ENCODE measurements around the gene FAM184B.

FAM184B gene

DNA sequence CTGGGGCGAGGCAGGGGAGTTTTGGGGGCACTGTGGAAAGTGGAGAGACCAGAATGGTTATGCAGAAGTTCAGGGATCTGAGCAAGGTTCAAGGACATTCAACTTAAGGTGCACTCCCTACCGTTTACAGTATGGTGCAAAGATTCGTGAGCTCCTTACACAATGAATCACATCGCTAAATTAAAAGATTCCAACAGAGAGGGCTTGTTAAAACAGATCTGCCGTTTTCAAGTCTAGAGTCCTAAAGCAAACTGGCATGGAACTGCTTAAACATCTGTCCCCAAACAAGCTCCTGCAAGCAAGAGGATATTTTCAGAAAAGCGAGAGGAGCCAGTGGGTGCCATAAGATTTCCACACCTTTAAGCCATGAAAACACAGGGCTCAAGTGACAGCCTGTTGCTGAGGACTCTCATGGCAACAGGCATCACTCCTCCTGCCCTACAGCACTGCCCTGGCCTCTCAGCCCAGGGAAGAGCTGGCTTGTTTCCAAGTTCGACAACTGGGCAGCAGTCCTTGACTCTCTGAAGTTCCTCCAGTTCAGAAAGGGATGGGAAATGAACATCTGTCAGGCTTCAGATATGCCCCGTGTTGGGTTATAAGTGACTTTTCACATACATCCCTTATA lies 10.0 kb downstream of the FAM184B start:
- DNase-seq, result no peak

DNA sequence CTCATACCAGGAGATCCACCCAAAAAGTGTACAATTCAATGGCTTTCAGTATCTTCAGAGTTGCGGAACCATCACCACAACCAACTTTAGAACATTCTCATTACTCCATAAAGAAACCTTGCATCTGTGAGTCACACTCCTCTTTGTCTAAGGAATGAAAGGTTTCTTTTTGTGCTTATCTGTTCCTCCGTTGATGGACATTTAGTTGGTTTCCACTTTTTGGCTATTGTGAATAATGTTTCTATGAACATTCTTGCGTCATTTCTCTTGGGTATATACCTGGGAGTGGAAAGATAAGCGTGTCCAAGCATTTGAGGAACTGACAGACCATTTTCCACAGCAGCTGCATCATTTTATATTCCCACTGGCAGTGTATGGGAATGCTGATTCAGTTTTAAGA lies 10.6 kb downstream of the FAM184B start:
- no peak for DNase-seq

DNA sequence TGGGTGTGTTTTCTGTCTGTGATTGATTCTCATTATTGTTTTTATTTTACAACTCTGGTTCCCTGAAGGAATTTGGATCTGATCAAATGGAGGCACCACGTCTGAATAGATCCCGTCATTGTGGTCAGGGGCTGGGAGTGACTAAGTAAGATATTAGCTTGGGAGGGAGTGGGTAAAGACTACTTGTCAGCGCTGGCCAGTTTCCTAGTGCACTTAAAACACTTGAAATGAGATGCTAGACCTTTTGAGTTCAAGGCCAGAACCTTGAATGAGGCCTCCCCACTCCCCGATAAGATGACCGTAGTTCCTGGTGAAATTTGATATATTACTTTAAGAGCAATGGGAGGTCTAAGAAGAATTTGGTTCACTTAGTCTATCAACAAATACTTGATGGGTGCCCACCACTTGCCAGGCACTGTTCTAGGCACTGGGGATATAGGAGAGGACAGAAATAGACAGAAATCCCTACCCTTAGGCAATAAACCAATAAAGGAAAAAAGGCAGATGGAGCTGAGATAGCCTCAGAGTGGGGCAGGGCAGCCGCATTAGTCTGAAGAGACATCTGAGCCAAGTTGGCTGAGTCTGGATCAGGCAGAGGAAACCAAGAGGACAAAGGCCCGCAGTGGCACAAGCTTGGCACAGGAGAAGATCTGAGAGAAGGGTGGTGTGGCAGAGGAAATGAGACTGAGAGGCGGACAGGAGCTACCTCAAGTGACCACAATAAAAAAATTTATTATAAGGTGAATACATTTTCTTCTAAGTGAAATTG lies 11.8 kb downstream of the FAM184B start:
- no peak for DNase-seq

DNA sequence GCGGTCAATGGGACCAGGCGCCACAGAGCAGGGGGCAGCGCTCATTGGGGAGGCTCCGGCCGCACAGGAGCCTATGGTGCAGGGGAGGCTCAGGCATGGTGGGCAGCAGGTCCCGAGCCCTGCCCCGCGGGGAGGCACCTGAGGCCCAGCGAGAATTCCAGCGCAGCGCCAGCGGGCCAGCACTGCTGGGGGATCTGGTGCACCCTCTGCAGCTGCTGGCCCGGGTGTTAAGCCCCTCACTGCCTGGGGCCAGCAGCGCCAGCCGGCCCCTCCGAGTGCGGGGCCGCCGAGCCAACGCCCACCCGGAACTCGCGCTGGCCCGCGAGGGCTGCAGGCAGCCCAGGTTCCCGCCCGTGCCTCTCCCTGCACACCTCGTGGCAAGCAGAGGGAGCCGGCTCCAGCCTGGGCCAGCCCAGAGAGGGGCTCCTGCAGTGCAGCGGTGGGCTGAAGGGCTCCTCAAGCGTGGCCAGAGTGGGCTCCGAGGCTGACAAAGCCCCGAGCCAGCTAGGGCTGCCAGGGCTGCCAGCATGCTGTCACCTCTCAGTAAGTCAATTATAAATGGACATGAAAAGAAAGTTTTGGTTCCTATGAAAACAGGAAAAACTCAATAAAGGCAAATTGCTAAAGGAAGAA lies 14.5 kb downstream of the FAM184B start:
- DNase-seq, result no peak

DNA sequence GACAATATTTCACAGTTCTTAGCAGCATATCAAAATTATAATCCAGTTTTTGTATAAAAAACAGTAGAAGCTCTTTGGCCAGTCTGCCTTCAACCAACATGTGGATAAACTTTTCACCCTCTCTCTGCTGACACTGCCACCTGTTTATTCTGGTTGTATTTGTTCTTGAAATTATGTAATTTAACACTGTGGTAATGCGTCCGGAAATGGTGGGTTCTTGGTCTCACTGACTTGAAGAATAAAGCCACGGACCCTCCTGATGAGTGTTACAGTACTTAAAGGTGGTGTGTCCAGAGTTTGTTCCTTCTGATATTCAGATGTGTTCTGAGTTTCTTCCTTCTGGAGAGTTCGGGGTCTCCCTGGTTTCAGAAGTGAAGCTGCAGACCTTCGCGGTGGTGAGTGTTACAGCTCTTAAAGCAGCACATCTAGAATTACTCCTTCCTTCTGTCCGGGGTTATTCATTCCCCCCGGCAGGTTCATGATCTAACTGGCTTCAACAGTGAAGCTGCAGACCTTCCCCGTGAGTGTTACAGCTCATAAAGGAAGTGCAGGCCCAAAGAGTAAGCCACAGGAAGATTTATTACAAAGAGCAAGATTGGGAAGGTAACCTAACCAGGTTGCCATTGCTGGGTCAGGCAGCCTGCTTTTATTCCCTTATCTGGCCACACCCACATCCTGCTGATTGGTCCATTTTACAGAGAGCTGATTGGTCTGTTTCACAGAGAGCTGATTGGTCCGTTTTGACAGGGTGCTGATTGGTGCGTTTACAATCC lies 15.7 kb downstream of the FAM184B start:
- no peak for DNase-seq

DNA sequence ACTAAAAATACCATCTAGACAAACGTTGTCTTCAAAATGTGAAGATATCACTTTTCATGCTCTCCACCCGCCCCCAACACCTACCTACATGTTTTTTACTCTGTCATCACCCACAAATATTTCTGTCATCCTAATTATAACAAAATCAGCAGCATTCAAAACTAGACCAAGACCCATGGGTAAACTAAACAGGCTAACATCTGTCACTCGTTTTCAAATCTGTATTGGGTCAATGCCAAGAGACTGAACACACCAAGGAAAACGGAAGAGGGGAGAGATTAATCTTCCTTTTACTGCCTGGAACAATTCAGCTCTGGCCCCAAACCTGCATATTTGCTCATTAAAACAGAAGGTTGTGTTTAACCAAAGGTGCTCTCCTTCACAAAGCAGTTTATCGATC lies 17.5 kb downstream of the FAM184B start:
- no peak for DNase-seq

DNA sequence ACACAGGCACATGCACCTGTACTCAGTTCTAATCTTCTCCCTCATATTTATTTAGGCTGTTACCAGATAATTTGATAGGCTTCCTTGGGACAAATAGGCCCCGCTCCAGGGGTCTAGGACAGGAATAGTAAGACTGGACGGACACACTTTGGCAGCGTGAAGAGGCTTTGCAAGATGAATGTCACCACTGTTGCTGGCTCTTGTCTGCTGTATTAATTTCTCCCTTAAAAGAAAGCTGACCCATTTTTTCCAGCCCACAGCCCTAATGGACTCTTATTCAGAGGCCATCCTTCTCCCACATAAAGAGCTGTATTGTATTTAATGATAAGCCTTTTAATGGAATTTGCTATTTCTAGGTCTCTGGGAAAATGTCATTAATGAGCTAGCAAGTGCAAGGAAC lies 18.0 kb downstream of the FAM184B start:
- DNase-seq, result no peak

DNA sequence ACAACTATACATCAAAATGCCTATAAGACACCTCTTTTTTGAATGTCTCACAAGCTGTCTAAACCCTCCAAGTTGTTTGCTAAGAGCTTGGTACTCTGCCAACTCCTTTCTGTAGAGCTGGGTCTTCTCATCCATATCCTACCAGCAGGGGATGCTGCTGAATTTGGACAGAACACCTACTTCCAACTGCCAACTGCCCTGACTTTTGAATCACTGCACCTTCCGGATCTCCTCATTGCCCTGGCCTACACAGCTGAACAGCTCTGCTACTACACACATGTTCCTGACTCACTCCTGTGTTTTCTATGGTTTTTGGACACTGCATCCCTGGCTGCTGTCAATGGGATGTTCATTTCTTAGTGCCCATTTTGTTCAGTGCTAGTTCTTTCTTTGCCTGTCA lies 18.7 kb downstream of the FAM184B start:
- no peak for DNase-seq

DNA sequence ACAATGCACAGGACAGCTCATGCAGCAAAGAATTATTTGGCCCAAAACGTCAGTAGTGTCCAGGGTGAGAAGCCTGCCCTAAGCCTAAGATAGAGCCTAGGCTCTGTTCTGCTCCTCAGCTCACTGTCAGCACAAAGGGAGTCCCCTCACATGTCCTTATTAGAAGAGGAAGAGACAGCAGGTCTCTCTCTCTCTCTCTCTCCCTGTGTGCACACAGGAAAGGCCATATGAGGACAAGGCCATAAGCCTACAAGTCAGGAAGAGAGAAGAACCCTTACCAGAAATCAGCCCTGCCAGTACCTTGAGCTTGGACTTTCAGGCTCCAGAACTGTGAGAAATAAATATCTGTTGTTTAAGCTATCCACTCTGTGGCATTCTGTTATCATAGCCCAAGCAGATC lies 20.4 kb downstream of the FAM184B start:
- no peak for DNase-seq

DNA sequence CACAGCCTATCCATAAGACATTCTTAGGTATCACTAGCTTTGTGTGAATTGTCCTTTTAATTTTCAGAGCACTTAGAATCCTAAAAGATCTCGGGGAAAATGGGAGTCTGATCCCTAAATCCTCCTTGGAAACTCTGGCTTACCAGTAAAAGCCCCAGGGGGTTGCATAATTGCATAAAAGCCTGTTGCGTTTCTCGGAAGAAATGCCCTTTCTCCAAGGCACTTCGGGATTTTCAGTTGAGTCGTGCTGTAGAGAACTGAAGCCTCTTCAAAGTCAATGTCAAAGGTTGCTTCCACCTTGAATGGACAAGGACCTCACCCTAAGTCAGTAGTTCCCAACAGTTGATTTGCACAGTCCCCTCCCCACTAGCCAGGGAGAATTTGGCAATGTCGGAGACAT lies 20.8 kb downstream of the FAM184B start:
- no peak for DNase-seq

DNA sequence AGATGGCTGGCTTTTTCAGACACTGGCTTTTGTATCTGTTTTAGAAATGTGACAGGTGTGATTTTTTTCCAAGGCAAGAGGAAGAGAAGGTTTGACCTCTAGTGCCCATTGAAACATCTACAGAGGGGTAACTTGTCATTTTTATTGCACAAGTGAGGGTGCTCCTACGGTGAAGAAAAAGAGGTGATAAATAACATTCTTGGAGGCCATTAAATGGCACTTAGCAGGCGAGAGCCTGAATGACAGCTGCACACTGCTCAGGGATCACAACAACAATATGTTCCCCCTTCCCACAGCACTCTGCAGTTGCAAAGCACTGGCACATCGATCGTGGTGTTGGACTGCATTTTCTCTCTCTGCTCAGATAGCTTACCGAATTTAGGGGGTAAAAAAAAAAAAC lies 22.9 kb downstream of the FAM184B start:
- no peak for DNase-seq

DNA sequence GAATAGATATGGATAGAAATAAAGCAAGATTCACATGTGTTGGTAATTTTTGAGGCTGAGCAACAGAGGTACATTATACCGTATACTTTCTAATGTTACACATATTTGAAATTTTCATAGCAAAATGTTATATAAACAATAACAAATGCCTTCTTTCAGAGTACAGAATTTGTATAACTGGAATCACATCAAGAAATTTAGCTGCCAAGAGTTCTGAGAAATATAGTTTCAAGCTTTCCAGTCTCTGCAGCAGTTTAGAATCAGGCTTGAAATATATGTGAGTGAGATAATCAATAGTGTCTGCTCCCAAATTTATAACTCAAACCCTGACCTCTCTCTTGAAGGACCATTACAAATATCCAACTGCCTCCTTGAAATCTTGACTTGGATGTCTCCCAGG lies 23.8 kb downstream of the FAM184B start:
- DNase-seq, result no peak

DNA sequence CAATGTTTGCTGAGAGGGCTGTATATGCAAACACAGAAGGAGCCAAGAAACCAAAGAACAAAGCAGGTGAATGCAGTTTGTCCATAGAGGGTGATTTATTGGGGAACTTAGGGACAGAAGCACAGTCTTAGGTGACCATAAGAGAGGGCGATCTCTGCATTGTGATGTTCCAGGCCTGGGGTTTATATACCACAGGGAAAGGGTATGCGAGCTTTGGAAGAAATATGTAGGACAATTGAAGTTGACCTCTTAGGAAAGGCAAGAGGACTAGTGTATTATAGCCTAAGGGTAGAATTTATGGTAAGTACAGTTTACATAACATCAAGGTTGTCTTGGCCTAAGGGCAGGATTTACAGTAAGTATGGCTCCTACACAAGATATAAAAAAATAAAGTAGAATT lies 27.8 kb downstream of the FAM184B start:
- DNase-seq, result no peak

DNA sequence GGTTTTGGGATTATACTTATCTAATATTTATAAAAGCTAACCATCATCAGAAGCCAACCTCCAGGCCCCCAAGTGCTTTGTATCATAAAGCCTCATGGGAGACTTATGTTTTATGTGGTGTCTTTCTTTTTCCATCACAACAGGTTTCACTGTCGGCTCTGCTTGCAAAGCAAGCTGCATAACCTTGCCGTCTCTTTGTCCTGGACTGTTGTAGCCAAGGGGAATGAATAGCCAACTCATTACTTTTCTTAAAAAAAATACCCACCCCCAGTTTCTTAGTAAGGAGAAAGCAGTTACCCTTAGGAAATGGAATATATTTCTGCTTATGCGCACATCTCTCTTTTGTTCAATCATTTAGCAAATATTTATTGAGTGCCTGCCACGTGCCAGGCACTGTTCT lies 40.7 kb downstream of the FAM184B start:
- no peak for DNase-seq

DNA sequence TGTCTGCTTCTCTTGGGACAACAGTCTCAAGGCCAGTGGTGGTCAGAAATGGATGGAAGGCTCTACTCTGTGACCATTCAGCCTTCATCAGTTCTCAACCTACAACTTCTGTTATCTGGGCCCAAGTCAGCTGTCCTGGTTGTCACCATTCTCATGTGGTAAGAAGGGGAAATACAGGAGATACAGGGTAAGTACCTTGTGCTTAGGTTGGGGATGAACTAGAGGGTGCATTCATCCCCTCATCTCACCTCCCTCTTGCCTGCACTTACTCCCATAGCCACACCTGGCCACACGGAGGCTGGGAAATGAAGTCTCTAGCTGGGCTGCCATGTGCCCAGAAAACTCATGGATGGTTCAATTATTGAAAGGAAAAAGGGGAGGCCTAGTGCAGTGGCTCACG lies 44.9 kb downstream of the FAM184B start:
- DNase-seq, result no peak

DNA sequence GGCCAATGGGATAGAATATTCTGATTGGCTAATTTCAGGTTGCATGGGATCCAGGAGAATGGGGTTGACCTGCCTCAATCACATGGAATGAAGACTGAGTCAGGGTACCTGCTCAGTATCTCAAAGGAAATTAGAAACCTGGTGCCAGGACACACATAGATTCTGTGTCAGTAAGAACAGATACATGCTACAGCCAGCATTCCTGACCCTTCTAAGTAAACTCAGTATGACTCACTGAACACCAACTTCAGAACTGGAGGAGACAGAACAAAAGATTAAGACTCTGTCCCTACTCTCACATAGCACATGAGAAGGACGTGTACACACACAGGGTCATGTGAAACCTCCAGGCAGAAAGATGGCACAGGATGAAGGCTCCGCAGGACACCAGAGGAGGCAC lies 54.5 kb downstream of the FAM184B start:
- DNase-seq, result no peak

DNA sequence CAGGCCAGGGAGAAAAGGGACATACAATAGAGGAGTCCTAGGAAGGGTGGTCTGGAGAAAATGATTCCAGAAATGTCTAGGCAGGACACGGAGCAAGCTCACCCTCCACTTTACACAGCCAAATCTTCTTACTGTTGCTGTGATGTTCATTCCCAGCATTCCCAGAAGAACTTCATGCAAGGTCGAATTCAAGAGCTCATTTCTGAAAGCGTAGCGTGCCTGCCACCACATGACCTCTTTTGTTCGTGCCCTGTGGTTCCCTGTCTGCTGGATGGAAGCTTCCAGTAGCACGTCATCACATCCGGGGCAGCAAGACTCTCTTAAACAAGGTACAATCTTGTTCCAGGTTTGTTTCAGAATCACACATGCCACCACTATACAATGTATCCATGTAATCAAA lies 57.8 kb downstream of the FAM184B start:
- no peak for DNase-seq

DNA sequence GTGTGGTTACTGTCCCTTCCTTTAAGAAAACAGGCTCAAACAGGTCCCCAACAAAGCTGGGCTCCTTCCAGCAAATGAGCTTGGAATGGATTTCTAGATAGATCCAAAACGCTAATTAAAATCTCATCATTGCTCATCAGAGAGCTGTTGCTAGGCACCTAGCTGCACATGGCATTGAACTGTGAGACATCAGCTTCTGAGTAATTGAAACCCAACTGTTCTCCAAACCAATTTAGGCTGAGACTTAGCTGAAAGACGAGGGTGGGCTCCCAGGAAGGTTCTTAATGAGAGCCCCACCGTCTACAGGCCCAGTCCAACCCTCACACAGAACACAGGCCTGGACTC lies 59.1 kb downstream of the FAM184B start:
- DNase-seq, result no peak

DNA sequence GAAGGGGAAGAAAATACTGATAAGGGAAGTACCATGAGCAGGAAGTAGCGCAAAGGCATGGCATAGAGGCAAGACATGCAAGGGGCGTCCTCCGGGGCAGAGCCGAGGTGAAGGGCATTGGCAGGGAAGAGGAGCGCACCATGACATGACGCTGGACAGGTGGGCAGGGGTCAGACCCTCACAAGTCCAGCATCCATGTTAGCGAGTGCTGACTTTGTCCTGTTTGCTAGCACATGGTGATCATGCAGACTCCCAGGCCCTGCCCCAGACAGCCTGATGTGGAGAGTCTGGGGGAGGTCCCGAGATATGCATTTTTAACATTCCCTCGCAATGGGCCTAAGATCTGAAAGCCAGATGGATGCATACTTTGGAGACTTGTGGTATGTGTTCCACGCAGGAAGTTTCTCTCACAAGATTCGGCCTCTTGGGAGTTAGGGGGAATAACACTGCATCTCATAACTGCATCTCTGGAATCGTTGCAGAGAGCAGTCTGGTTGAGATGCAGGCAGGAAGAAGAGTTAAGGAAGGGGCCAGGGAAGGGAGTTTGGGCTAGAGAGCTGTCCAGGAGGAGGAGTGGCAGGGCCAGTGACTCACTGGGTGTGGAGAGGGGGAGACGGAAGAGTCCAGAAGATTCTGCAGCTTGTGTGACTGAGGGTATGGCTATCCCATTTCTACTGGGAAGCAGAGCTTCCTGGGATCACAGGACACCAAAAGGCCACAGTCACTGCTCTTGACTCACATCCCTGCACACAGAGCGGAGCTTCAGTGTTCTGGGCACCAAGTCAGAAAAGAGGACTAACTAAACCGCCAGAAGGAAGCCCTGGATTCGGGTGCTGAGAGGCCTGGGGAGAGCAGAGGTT lies 59.7 kb downstream of the FAM184B start:
- DNase-seq, result no peak

DNA sequence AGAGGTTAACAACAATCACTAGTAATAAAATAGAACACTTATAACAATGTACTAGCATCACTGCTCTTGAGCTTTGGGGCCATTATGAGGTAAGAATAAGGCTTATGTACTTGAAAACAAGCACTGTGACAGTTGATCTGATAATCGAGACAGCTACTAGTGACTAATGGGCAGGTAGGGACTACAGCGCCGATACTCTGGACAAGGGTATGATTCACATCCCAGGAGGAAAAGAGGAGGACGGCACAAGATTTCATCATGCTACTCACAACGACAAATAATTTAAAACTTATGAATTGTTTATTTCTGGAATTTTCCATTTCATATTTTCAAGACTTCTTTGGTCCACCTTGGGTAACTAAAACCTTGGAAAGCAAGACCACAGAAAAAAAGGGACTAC lies 62.3 kb downstream of the FAM184B start:
- no peak for DNase-seq

DNA sequence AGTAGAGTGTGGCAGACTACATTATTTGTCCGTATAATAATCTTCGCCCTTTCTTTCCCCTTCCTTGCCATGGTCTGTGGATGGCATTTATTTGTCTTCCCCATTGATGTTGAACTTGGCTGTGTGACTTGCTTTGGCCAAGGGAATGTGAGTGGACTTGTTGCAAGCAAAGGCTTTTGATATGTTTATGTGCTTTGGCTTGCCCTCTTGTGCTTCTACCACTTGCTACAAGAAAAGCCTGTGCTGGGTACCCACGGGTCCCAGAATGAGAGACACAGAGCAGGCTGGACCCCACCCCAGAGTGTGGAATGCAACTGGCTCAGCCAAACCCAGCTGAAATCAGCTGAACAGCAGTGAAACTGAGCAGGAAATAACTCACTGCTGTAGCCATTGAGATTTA lies 63.0 kb downstream of the FAM184B start:
- DNase-seq, result no peak

DNA sequence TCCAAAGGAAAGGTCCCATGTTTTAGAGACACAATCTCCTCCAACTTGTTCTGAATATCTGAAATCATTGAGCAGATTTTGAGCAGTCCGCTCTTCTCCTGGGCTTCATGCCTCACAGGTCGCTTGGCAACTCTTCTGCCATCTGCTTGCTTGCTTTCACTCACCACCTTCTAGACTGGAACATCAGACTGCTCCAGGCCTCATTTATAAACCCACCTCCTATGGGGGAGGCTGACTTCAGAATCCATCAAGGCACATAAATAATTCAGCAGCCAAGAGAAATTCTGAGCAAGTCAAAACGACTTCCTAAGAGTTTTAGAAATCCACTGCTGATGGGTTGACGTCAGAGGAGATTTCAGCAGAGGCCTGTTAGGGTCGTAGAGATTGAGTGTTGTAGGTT lies 64.1 kb downstream of the FAM184B start:
- no peak for DNase-seq

DNA sequence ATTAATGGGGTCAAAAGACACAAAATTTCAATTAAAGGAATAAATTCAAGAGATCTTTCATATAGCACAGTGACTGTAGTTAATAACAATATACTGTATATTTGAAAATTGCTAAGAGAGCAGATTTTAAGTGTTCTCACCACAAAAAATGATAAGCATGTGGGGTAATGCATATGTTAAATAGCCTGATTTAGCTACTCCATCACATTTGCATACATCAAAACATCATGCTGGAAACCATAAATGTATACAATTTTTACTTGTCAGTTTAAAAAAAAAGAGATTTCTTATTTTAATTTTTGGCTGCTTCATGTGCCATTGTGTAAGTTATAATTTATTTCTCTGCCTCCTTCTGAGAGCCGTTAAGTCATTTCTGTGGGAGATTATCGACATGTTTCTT lies 65.9 kb downstream of the FAM184B start:
- DNase-seq, result no peak

Measured in NCI-H1048 (cell line).